ENCODE data around the gene SMARCC2. TPM values are rescaled to one million over a fixed set of nuclear protein-coding genes. Genes with fewer than 3 reads are reported as not detected.

The SMARCC2 gene
- total and polyA plus RNA-seq, 2 of the 13 experiments (the other 11 are each of a cell fraction or from before 2014, with no cell fraction given): 21.3 to 24.1 TPM

DNA sequence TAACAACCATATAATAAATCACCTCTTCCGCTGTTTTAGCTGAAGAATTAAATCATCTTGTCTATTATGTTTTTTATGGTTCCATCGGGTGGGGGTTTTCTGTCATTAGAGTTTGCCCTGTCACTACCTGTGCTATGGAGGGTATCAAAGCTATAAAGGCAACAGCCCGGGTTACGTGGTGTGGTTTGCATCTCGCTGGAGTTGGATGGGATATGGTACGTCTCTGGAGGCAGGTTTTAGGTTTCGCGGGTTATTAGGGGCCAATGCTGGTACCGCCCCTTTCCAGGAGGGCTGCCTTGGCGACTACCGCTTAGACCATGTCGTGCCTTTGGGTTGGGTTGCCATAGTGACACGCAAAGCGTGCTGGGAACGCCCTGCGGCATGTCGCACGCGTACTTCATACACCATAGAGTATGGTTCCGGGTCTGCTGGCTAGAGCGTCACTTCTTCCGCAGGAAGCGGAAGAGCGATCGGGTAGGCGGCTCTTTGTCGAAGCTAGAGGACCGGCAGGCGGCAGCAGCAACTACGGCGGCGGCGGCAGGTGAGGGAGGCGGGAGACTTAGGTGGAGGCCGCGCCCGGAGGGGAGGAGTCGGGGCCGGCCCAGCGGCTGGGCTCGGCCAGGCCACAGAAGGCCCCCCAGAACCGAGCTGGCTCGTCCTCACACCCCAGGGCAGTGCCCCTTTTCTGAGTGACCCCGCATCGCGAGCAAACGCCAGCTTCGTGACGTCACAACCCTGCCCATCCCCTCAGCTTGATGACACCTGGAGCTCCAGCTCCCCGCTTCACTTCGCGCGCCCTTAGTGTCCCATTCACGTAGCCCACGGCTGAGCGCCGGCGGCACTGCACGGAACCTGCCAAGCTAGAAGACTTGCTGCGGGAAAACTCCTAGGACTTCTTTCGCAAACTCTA, 71.2 kb downstream of the SMARCC2 start, which contains the start of gene ZC3H10 (continued):
- TF ChIP-seq, protein P1, sequence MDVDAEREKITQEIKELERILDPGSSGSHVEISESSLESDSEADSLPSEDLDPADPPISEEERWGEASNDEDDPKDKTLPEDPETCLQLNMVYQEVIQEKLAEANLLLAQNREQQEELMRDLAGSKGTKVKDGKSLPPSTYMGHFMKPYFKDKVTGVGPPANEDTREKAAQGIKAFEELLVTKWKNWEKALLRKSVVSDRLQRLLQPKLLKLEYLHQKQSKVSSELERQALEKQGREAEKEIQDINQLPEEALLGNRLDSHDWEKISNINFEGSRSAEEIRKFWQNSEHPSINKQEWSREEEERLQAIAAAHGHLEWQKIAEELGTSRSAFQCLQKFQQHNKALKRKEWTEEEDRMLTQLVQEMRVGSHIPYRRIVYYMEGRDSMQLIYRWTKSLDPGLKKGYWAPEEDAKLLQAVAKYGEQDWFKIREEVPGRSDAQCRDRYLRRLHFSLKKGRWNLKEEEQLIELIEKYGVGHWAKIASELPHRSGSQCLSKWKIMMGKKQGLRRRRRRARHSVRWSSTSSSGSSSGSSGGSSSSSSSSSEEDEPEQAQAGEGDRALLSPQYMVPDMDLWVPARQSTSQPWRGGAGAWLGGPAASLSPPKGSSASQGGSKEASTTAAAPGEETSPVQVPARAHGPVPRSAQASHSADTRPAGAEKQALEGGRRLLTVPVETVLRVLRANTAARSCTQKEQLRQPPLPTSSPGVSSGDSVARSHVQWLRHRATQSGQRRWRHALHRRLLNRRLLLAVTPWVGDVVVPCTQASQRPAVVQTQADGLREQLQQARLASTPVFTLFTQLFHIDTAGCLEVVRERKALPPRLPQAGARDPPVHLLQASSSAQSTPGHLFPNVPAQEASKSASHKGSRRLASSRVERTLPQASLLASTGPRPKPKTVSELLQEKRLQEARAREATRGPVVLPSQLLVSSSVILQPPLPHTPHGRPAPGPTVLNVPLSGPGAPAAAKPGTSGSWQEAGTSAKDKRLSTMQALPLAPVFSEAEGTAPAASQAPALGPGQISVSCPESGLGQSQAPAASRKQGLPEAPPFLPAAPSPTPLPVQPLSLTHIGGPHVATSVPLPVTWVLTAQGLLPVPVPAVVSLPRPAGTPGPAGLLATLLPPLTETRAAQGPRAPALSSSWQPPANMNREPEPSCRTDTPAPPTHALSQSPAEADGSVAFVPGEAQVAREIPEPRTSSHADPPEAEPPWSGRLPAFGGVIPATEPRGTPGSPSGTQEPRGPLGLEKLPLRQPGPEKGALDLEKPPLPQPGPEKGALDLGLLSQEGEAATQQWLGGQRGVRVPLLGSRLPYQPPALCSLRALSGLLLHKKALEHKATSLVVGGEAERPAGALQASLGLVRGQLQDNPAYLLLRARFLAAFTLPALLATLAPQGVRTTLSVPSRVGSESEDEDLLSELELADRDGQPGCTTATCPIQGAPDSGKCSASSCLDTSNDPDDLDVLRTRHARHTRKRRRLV (CRISPR knock-in tag; IDR thresholded peaks at IDR 0.05): no peak
- peak; percentile 99 for TF ChIP-seq SPEN (CRISPR knock-in tag; IDR thresholded peaks at IDR 0.05; ENCODE audit: low read depth)
- TF ChIP-seq, protein P2, sequence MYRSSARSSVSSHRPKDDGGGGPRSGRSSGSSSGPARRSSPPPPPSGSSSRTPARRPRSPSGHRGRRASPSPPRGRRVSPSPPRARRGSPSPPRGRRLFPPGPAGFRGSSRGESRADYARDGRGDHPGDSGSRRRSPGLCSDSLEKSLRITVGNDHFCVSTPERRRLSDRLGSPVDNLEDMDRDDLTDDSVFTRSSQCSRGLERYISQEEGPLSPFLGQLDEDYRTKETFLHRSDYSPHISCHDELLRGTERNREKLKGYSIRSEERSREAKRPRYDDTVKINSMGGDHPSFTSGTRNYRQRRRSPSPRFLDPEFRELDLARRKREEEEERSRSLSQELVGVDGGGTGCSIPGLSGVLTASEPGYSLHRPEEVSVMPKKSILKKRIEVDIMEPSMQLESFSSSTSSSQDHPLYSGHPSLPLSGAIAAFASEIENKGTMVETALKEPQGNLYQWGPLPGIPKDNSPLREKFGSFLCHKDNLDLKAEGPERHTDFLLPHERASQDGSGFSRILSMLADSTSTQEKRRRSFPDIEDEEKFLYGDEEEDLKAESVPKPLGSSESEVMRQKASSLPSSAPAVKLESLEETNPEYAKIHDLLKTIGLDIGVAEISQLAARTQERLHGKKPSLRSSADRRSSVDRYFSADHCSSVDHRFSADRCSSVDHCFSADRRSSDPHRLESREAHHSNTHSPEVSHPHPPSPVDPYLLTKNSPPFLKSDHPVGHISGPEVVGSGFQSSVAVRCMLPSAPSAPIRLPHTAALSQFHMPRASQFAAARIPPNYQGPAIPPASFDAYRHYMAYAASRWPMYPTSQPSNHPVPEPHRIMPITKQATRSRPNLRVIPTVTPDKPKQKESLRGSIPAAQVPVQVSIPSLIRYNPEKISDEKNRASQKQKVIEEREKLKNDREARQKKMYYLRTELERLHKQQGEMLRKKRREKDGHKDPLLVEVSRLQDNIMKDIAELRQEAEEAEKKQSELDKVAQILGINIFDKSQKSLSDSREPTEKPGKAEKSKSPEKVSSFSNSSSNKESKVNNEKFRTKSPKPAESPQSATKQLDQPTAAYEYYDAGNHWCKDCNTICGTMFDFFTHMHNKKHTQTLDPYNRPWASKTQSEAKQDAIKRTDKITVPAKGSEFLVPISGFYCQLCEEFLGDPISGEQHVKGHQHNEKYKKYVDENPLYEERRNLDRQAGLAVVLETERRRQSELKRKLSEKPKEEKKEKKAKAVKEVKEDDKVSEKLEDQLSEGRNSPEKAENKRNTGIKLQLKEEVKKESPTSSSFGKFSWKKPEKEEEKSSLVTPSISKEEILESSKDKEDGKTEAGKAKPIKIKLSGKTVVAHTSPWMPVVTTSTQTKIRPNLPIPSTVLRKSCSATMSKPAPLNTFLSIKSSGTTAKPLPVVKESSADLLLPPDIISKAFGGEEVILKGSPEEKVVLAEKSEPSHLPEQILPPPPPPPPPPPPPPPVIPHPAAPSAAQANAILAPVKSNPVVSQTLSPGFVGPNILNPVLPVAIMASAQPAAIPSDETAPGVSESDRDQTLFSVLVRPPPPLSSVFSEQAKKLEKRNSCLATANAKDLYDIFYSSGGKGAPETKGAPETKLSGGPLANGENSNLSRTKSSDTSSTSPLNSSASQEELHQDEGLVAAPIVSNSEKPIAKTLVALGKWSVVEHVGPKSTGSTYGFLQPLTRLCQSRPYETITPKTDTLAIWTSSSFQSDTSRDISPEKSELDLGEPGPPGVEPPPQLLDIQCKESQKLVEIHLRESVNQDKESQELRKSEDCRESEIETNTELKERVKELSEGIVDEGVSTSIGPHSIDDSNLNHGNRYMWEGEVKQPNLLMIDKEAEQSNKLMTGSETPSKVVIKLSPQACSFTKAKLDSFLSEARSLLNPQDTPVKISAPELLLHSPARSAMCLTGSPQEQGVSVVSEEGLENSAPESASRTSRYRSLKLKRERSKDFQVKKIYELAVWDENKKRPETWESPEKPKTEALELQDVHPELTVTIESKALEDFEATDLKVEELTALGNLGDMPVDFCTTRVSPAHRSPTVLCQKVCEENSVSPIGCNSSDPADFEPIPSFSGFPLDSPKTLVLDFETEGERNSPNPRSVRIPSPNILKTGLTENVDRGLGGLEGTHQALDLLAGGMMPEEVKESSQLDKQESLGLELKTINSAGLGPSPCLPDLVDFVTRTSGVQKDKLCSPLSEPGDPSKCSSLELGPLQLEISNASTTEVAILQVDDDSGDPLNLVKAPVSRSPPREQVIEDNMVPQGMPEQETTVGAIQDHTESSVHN (CRISPR knock-in tag; IDR thresholded peaks at IDR 0.05): peak; percentile 99
- TF ChIP-seq PCBP1 (IDR thresholded peaks at IDR 0.05; ENCODE audit: borderline replicate concordance, low read depth, low read length): peak; percentile 60; the same call in 1 of the 2 replicates
- peak; percentile 3; the same call in 1 of the 2 replicates for TF ChIP-seq KMT2A (CRISPR knock-in tag; IDR thresholded peaks at IDR 0.05)
- TF ChIP-seq, protein P3, sequence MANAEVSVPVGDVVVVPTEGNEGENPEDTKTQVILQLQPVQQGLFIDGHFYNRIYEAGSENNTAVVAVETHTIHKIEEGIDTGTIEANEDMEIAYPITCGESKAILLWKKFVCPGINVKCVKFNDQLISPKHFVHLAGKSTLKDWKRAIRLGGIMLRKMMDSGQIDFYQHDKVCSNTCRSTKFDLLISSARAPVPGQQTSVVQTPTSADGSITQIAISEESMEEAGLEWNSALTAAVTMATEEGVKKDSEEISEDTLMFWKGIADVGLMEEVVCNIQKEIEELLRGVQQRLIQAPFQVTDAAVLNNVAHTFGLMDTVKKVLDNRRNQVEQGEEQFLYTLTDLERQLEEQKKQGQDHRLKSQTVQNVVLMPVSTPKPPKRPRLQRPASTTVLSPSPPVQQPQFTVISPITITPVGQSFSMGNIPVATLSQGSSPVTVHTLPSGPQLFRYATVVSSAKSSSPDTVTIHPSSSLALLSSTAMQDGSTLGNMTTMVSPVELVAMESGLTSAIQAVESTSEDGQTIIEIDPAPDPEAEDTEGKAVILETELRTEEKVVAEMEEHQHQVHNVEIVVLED (CRISPR knock-in tag; IDR thresholded peaks at IDR 0.05; ENCODE audit: borderline replicate concordance): peak; percentile 97
- no peak for TF ChIP-seq JARID2 (CRISPR knock-in tag; IDR thresholded peaks at IDR 0.05; ENCODE audit: insufficient replicate concordance)
- TF ChIP-seq, protein P4, sequence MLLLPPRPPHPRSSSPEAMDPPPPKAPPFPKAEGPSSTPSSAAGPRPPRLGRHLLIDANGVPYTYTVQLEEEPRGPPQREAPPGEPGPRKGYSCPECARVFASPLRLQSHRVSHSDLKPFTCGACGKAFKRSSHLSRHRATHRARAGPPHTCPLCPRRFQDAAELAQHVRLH (CRISPR knock-in tag; IDR thresholded peaks at IDR 0.05; ENCODE audit: borderline replicate concordance, low read depth): peak; percentile 89; the same call in 1 of the 2 replicates
- TF ChIP-seq, protein P5, sequence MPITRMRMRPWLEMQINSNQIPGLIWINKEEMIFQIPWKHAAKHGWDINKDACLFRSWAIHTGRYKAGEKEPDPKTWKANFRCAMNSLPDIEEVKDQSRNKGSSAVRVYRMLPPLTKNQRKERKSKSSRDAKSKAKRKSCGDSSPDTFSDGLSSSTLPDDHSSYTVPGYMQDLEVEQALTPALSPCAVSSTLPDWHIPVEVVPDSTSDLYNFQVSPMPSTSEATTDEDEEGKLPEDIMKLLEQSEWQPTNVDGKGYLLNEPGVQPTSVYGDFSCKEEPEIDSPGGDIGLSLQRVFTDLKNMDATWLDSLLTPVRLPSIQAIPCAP (CRISPR knock-in tag; IDR thresholded peaks at IDR 0.05; ENCODE audit: low read depth): no peak
